HepG2 (cell line): Measurements from ENCODE around the gene EARS2. TPM values are rescaled to one million over a fixed set of nuclear protein-coding genes. Genes with fewer than 3 reads are reported as not detected.

Experiments used
- ARNT2 ChIP-seq: sonication (generic); formaldehyde crosslinking; IDR thresholded peaks from 2 replicates; pipeline ENCODE4 v1.8.0; 2022; ENCODE audit warnings: mild to moderate bottlenecking, low read depth, missing genetic modification reagents, moderate library complexity
- BCLAF1 ChIP-seq: fragments of 450-650 bp; IDR thresholded peaks from 2 replicates; pipeline ENCODE4 v1.6.1; 2017; ENCODE audit warnings: mild to moderate bottlenecking
- BRCA1 ChIP-seq: sonication (generic); formaldehyde crosslinking; IDR thresholded peaks from 2 replicates; pipeline ENCODE4 v1.4.0; 2020; ENCODE audit warnings: missing genetic modification reagents
- CCAR2 ChIP-seq: fragments of 200-400 bp; formaldehyde crosslinking; optimal IDR thresholded peaks from 2 replicates; pipeline ENCODE3; 2018; ENCODE audit warnings: low read depth, mild to moderate bottlenecking, low read length, moderate library complexity
- GMEB2 ChIP-seq: IDR thresholded peaks from 2 replicates; pipeline ENCODE4 v1.6.1; 2016; ENCODE audit warnings: missing biosample characterization, missing genetic modification reagents, low read depth
- HDAC6 ChIP-seq: fragments of 200-600 bp; sonication (generic); IDR thresholded peaks from 2 replicates; pipeline ENCODE4 v1.7.0; 2017; ENCODE audit warnings: mild to moderate bottlenecking, antibody characterized with exemption, low read length, low read depth
- KAT2B ChIP-seq: fragments of 150-350 bp; IDR thresholded peaks from 2 replicates; pipeline ENCODE4 v1.6.1; 2014; ENCODE audit warnings: low read depth, low read length, borderline replicate concordance
- LBX2 ChIP-seq: sonication (generic); formaldehyde crosslinking; IDR thresholded peaks from 2 replicates; pipeline ENCODE4 v1.5.0; 2020; ENCODE audit warnings: missing genetic modification reagents, mild to moderate bottlenecking, borderline replicate concordance
- NBN ChIP-seq: fragments of 450-650 bp; conservative IDR thresholded peaks from 2 replicates; pipeline ENCODE4 v1.6.1; 2017
- STAT6 ChIP-seq: sonication (generic); formaldehyde crosslinking; IDR thresholded peaks from 2 replicates; pipeline ENCODE4 v1.4.0; 2020; ENCODE audit warnings: missing genetic modification reagents, mild to moderate bottlenecking, borderline replicate concordance
- SUZ12 ChIP-seq: fragments of 150-350 bp; IDR thresholded peaks from 2 replicates; pipeline ENCODE4 v1.6.1; 2014; ENCODE audit warnings: low read depth, low read length
- TARDBP ChIP-seq: sonication (generic); formaldehyde crosslinking; IDR thresholded peaks from 2 replicates; pipeline ENCODE4 v1.8.0; 2022; ENCODE audit warnings: mild to moderate bottlenecking, missing genetic modification reagents
- ZBTB21 ChIP-seq: sonication (generic); formaldehyde crosslinking; IDR thresholded peaks from 2 replicates; pipeline ENCODE4 v1.4.0; 2020; ENCODE audit warnings: missing genetic modification reagents
- ZFP41 ChIP-seq: sonication (generic); formaldehyde crosslinking; IDR thresholded peaks from 2 replicates; pipeline ENCODE4 v1.4.0; 2020; ENCODE audit warnings: mild to moderate bottlenecking, missing genetic modification reagents, borderline replicate concordance
- ZKSCAN8 ChIP-seq: IDR thresholded peaks from 2 replicates; pipeline ENCODE4 v1.6.1; 2016; ENCODE audit warnings: borderline replicate concordance, missing genetic modification reagents, missing compliant biosample characterization
- ZNF280D ChIP-seq: sonication (generic); formaldehyde crosslinking; IDR thresholded peaks from 2 replicates; pipeline ENCODE4 v1.5.1; 2020; ENCODE audit warnings: mild to moderate bottlenecking, missing genetic modification reagents
- ZNF614 ChIP-seq: IDR thresholded peaks from 2 replicates; pipeline ENCODE4 v1.6.1; 2018; ENCODE audit warnings: missing biosample characterization, missing genetic modification reagents, inconsistent platforms, borderline replicate concordance
- ZNF878 ChIP-seq: sonication (generic); formaldehyde crosslinking; IDR thresholded peaks from 2 replicates; pipeline ENCODE4 v1.8.1; 2023; ENCODE audit warnings: mild to moderate bottlenecking, missing genetic modification reagents, moderate library complexity
- polyA plus RNA-seq, 8 experiments: library from polyadenylated mRNA; depleted of rRNA in 3 of 8; stranded (reverse) in 7 of 8; unstranded in 1 of 8; fragments of >200 nt; fragmentation: Illumina TruSeq in 4 of 8; extraction: Trizol in 4 of 8; gene quantifications; 2 replicates each; pipeline versions ENCODE4 v1.2.1 to v1.2.3, GENCODE V29; 2011 to 2016; ENCODE audit warnings: low read depth in 4 of 8, missing spikeins in 1 of 8, mixed read lengths in 1 of 8; ENCODE audit not compliant: insufficient read depth in 1 of 8
- total RNA-seq, 5 experiments: library from RNA; depleted of rRNA; stranded (reverse); fragments of >200 nt; fragmentation: Illumina TruSeq; extraction: Trizol; gene quantifications; 2 replicates each; pipeline ENCODE4 v1.2.3, GENCODE V29; 2016; ENCODE audit warnings: low read depth in 1 of 5

The EARS2 gene
- total and polyA plus RNA-seq, 2 of the 13 experiments (the other 11 are each of a cell fraction or from before 2014, with no cell fraction given) = 49.4 to 80.4 TPM

GRCh38 chr16:23510164-23510914 lies 46.8 kb downstream of the EARS2 start, which contains the start of gene GGA2 (continued):
- TF ChIP-seq STAT6 (no peak), ZNF614 (CRISPR knock-in tag) (peak; percentile 91; the same call in 1 of the 2 replicates), ZBTB21 (CRISPR knock-in tag) (no peak), HDAC6 (no peak), ZFP41 (CRISPR knock-in tag) (no peak), ZNF878 (peak; percentile 40; the same call in 1 of the 2 replicates), ARNT2 (CRISPR knock-in tag) (peak; percentile 99; the same call in 1 of the 2 replicates), ZKSCAN8 (CRISPR knock-in tag) (peak; percentile 59; the same call in 1 of the 2 replicates), BCLAF1 (no peak), CCAR2 (peak; percentile 16), GMEB2 (CRISPR knock-in tag) (no peak), TARDBP (peak; percentile 96), SUZ12 (no peak), LBX2 (peak; percentile 91; the same call in 1 of the 2 replicates), NBN (no peak), BRCA1 (CRISPR knock-in tag) (peak; percentile 97), ZNF280D (CRISPR knock-in tag) (no peak), KAT2B (no peak)
